SHP77 (cell line): ENCODE data around the gene PRICKLE2.

Experiments
- DNase-seq, 2 experiments: peaks; one replicate each; lab custom pipeline; 2025; lab: John Stamatoyannopoulos, UW

PRICKLE2 gene

DNA sequence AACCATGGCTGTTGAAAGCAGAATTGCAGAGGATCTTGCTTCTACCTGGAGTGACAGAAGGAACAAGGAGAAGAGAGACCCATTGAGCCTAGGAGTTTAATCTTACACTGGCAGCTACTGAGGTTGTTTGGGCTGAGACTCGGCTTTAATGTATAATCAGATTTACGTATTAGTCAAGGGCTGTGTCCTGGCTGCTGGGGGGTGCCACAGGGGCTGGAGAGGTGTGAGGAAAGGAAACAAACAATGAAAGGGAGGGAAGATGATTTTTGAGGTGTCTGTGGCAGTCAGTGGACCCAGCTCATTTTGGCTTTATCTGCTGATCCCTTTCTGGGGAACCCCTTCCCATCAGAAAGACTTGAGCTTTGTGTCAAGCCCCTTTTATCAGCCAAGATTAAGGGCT lies 95.7 kb downstream of the PRICKLE2 start:
- DNase-seq: no peak

DNA sequence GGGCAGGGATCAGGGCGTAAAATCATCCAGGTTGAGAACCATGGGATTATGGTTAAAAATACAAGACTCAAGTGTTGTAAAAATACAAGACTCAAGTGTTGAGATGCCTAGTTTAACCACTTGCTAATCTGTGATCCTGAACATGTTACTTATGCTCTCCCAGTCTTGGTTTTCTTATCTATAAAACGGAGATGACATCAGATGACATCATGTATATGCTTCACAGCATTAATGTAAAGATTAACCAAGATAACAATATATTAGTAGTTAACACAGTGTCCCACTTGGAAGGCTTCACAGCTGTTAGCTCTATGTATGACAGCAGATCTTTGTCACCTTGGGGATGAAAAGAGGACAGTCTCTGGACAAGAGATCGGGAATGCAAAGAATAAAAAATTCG lies 96.2 kb downstream of the PRICKLE2 start:
- DNase-seq: no peak

DNA sequence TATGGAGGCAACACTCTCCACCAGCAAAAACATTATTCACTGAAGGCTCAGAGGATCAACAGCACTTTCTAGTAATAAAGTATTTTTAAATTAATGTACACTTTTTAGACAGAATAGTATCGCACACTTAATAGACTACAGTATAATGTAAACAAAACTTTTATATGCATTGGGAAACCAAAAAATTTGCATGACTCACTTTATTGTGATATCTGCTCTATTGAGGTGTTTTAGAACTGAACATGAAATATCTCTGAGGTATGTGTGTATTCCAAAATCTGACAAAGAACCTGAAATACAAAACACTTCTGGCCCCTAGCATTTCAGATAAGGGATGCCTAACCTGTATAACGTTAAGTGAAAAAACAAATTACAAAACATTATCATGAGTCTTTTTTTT lies 99.7 kb downstream of the PRICKLE2 start:
- DNase-seq: no peak

DNA sequence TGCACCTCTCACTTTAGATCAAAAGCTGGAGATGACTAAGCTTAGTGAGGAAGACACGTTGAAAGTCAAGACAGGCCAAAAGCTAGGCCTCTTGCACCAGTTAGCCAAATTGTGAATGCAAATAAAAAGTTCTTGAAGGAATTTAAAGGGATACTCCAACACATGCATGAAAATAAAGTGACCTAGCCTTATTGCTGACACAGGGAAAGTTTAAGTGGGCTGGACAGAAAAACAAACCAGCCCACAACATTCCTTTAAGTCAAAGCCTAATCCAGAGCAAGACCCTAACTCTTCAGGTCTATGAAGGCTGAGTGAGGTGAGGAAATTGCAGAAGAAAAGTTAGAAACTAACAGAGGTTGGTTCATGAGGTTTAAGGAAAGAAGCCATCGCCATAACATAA lies 101.3 kb downstream of the PRICKLE2 start:
- DNase-seq: no peak

DNA sequence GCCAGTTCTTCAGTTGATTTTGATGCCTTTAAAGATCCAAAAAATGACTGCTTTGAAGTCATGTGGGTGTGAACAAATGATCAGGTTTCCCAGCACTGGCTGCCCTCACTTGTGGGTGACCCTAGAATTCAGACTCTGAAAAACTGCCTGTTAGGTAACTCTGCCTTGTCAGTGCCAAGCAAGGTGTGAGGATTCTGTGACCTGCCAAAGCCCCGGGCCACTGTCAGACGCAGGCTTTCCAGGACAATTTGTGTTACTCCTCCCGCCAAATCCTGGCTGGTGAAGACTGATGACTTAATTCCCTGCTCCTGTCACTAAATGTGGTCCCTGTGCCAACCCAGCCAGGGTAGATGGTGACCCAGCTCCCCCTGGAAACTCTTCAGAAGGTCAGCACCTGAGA lies 102.8 kb downstream of the PRICKLE2 start:
- DNase-seq: no peak

GRCh38 chr3:64121750-64122311 lies 103.4 kb downstream of the PRICKLE2 start:
- no peak for DNase-seq

DNA sequence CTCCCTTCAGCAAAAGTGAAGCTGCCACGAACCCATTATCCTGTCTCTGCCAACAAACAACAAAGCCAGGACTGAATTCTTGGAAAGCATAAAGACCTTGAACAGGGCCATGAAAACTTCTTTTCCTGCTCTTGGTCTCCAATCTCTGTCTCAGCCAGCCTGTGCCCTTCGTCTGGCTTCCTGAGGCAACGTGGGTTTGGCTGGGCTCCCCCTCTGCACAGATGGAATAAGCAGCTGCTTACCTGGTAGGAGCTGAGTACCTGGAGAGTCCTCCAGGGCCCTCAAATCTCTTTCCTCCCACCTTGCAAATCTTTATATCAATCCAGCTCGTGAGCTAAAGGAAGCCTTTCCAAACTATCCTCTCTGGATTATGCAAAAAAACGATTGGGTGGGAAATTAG lies 104.4 kb downstream of the PRICKLE2 start:
- no peak for DNase-seq

DNA sequence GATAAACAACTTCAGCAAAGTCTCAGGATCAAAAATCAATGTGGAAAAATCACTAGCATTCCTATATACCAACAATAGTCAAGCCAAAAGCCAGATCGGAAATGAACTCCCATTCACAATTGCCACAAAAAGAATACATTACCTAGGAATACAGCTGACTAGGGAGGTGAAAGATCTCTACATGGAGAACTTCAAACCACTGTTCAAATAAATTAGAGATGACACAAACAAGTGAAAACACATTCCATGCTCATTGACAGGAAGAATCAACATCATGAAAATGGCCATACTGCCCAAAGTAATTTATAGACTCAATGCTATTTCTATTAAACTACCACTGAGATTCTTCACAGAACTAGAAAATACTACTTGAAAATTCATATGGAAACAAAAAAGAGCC lies 107.8 kb downstream of the PRICKLE2 start:
- no peak for DNase-seq

DNA sequence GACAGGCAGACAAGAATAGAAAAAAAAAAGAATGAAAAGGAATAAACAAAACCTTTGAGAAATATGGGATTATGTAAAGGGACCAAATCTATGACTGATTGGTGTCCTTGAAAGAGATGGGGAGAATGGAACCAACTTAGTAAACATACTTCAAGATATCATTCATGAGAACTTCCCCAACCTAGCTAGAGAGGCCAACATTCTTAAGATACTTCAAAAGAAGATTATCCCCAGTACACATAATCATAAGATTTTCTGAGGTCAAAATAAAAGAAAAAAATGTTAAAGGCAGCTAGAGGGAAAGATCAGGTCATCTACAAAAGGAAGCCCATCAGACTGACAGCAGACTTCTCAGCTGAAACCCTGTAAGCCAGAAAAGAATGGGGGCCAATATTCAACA lies 110.6 kb downstream of the PRICKLE2 start:
- no peak for DNase-seq

GRCh38 chr3:64111872-64112271 lies 113.4 kb downstream of the PRICKLE2 start:
- DNase-seq: no peak

GRCh38 chr3:64111083-64111482 lies 114.2 kb downstream of the PRICKLE2 start:
- no peak for DNase-seq

GRCh38 chr3:64110071-64110470 lies 115.2 kb downstream of the PRICKLE2 start:
- DNase-seq: no peak

- DNase-seq: no peak
Measured at GRCh38 chr3:64109438-64109837, 115.8 kb downstream of the PRICKLE2 start.

- no peak for DNase-seq
Measured at GRCh38 chr3:64108784-64109317, 116.4 kb downstream of the PRICKLE2 start.

- DNase-seq: no peak
Measured at GRCh38 chr3:64108231-64108630, 117.0 kb downstream of the PRICKLE2 start.

- DNase-seq: no peak
Measured at GRCh38 chr3:64107190-64107589, 118.1 kb downstream of the PRICKLE2 start.

- no peak for DNase-seq
Measured at GRCh38 chr3:64105816-64106215, 119.5 kb downstream of the PRICKLE2 start.

GRCh38 chr3:64104691-64105111 lies 120.6 kb downstream of the PRICKLE2 start:
- DNase-seq: no peak

- DNase-seq: no peak
Measured at GRCh38 chr3:64104006-64104405, 121.3 kb downstream of the PRICKLE2 start.

DNA sequence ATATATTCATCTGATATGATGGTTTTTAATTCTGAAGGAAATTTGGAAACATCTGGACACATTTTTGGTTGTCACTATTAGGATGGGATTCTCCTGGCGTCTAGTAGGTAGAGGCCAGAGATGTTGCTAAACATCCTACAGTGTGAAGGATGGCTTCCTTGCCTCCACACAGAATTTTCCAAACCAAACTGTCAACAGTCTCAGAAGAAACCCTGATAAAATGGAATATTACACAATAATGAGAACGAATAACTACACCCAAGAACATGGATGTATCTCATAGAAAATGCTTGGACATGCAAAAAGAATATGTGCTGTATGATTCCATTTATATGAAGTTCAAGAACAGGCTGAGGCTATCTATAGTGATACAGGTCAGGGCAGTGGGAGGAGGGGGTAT lies 122.1 kb downstream of the PRICKLE2 start:
- no peak for DNase-seq

- DNase-seq: no peak
Measured at GRCh38 chr3:64102147-64102546, 123.1 kb downstream of the PRICKLE2 start.

GRCh38 chr3:64099316-64099715 lies 126.0 kb downstream of the PRICKLE2 start:
- no peak for DNase-seq

DNA sequence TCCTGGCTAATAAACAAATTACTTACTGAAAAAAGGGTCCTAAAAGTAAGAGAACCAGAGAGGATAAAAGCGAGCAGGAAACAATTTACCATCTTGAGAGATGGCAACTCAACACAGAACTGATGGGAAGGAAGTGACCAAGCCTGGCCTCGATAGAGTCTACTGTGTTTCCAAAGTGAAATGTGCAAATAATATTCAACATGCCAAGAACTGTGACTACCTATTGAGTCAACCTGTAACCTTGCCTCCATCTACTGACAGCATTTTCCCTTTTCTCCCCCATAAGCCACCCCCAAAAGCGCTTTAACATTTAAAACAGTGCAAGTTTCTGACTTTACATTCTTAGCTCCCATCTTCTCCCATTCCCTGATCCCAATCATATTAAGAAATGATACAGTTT lies 126.6 kb downstream of the PRICKLE2 start:
- no peak for DNase-seq

GRCh38 chr3:64097920-64098319 lies 127.3 kb downstream of the PRICKLE2 start:
- DNase-seq: no peak
